Measurements from ENCODE around the gene VPS13D.

GRCh38 chr1:12282142-12282541 lies 52.3 kb downstream of the VPS13D start:
- TF ChIP-seq EZH2 (IDR thresholded peaks at IDR 0.05) (no peak), POLR2AphosphoS5 (IDR thresholded peaks at IDR 0.05; ENCODE audit: borderline replicate concordance, low read depth, low read length) (no peak)

Measured in SK-N-MC (cell line).